ENCODE measurements around the gene RTP2.

- TF ChIP-seq CTCF (IDR thresholded peaks at IDR 0.05): no peak
- TF ChIP-seq EZH2 (IDR thresholded peaks at IDR 0.05; ENCODE audit: borderline replicate concordance, insufficient read depth, low read depth, low read length, poor library complexity, severe bottlenecking): no peak
These were observed 32.5 kb upstream of the RTP2 start for GRCh38 chr3:187734841-187735240.

Measured in B cell (primary cell).